SU-DHL-6 (cell line): ENCODE results near the gene DENND5B.

ENCODE experiments used
- EZH2phosphoT487 ChIP-seq: fragments of 200-600 bp; sonication (generic), shearing (Covaris generic); conservative IDR thresholded peaks from 2 replicates; pipeline ENCODE4 v1.6.1; 2018; ENCODE audit warnings: mild to moderate bottlenecking, antibody characterized with exemption, low read length, moderate library complexity, mixed read lengths
- TF ChIP-seq, protein P1 (sequence below): fragments of 200-600 bp; sonication (generic); IDR thresholded peaks from one replicate; pipeline ENCODE4 v1.5.1; 2017; ENCODE audit warnings: antibody characterized with exemption, mild to moderate bottlenecking, low read length, moderate library complexity; ENCODE audit not compliant: insufficient read depth, poor library complexity, severe bottlenecking

DNA sequence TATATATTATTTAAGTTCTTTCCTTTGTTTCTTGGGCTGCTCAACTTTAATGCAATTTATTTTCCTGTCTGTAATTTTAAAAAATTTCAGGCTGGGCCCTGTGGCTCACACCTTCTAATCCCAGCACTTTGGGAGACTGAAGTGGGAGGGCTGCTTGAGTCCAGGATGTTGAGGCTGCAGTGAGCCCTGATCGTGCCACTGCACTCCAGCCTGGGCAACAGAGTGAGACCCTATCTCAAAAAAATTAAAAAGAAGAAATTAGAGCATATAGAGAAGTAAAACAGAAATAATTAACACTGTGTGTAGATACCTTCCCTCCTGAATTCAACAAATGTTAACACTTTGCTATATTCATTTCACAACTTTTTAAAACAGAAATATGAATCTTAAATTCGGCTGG, 74.2 kb downstream of the DENND5B start:
- TF ChIP-seq, protein P1, sequence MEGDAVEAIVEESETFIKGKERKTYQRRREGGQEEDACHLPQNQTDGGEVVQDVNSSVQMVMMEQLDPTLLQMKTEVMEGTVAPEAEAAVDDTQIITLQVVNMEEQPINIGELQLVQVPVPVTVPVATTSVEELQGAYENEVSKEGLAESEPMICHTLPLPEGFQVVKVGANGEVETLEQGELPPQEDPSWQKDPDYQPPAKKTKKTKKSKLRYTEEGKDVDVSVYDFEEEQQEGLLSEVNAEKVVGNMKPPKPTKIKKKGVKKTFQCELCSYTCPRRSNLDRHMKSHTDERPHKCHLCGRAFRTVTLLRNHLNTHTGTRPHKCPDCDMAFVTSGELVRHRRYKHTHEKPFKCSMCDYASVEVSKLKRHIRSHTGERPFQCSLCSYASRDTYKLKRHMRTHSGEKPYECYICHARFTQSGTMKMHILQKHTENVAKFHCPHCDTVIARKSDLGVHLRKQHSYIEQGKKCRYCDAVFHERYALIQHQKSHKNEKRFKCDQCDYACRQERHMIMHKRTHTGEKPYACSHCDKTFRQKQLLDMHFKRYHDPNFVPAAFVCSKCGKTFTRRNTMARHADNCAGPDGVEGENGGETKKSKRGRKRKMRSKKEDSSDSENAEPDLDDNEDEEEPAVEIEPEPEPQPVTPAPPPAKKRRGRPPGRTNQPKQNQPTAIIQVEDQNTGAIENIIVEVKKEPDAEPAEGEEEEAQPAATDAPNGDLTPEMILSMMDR = no peak
- TF ChIP-seq EZH2phosphoT487 = no peak
